Kidney (tissue), 14 donors: ENCODE results near the gene ITCH. TPM values are rescaled to one million over a fixed set of nuclear protein-coding genes. Genes with fewer than 3 reads are reported as not detected.
A peak's percentile ranks its signal among the peaks of the same experiment; 100 is the strongest.

Experiments used
- DNase-seq, 5 donors: peaks; one replicate each; pipeline ENCODE4 v3.0.0-alpha.2; 2013 to 2020
- FAIRE-seq: peaks from 2 replicates; lab custom pipeline; 2012; peaks lifted over from hg19 to GRCh38; lab: Jason Lieb, UNC
- H3K27ac ChIP-seq, 2 donors: one replicate each; pipeline ENCODE4 v1.7.0; 2013; ENCODE audit warnings: low read depth in 2 of 2, low read length in 2 of 2, inconsistent platforms in 1 of 2
- H3K27me3 ChIP-seq: one replicate; pipeline ENCODE4 v1.7.1; 2013; ENCODE audit warnings: low read length, inconsistent platforms; ENCODE audit not compliant: control insufficient read depth, insufficient read depth
- H3K36me3 ChIP-seq, 3 donors: one replicate each; pipeline versions ENCODE4 v1.7.0 to v1.7.1; 2013; ENCODE audit warnings: low read length in 3 of 3, control low read depth in 1 of 3, inconsistent platforms in 1 of 3; ENCODE audit not compliant: insufficient read depth in 3 of 3, control insufficient read depth in 2 of 3
- H3K4me1 ChIP-seq, 3 donors: one replicate each; pipeline versions ENCODE4 v1.7.0 to v1.7.1; 2013; ENCODE audit warnings: low read length in 3 of 3, inconsistent platforms in 1 of 3, low read depth in 1 of 3; ENCODE audit not compliant: control insufficient read depth in 2 of 3, insufficient read depth in 2 of 3
- H3K4me3 ChIP-seq, 3 donors: one replicate each; pipeline versions ENCODE4 v1.7.0 to v1.8.1; 2013; ENCODE audit warnings: low read length in 3 of 3, control low read depth in 1 of 3, inconsistent platforms in 1 of 3
- H3K9ac ChIP-seq, 3 donors: one replicate each; pipeline versions ENCODE4 v1.7.0 to v1.7.1; 2013; ENCODE audit warnings: low read length in 3 of 3, control low read depth in 1 of 3, inconsistent platforms in 1 of 3
- H3K9me3 ChIP-seq, 3 donors: one replicate each; pipeline versions ENCODE4 v1.7.0 to v1.7.1; 2013; ENCODE audit warnings: low read length in 3 of 3, control low read depth in 1 of 3, inconsistent platforms in 1 of 3; ENCODE audit not compliant: control insufficient read depth in 2 of 3, insufficient read depth in 1 of 3
- intact Hi-C: fragments of 100-400 bp; cut with DNase I; formaldehyde crosslinking; loops from one replicate; pipeline ENCODE4 v1.11.1; 2022
- polyA plus RNA-seq: library from polyadenylated mRNA; stranded (reverse); fragments of 350-450 nt; fragmentation: Illumina TruSeq; extraction: RNeasy Lipid Tissue Mini Kit (QIAGEN cat#74804); gene quantifications from one replicate; pipeline ENCODE4 v1.2.3, GENCODE V29; 2014; ENCODE audit warnings: low read depth, low replicate concordance; ENCODE audit not compliant: insufficient read depth
- total RNA-seq: library from RNA; stranded (reverse); fragmentation: NEBNext Ultra II Directional; extraction: Animal tissue kit (Norgen Biotek cat#: 25700); gene quantifications from one replicate; pipeline ENCODE4 v1.2.1, GENCODE V29; 2021
- TF ChIP-seq, protein P1 (sequence below): IDR thresholded peaks from 3 replicates; pipeline ENCODE4 v1.5.1; 2012; ENCODE audit warnings: mild to moderate bottlenecking, moderate library complexity, borderline replicate concordance; ENCODE audit not compliant: insufficient read depth; ENCODE audit errors: extremely low read depth
- donor health status: control.
- donor health status: control.
- donor health status: control.
- donor health status: control.
- donor health status: control.
- donor health status: DM: yes; HTN: yes; CAD: no.
- donor health status: Normal renal cell carcinoma (clear cell type).

Gene ITCH
- total and polyA plus RNA-seq, 2 donors from 2014 or later, result 10.1 to 63.1 TPM

- intact Hi-C loops, result no loop called here
- FAIRE-seq (no peak), DNase-seq (peak in 1 of 5 donors; percentile 57)
- no peaks in the 10 kb centered on the region for H3K4me1 ChIP-seq
- no peaks in the 10 kb centered on the region for H3K9me3 ChIP-seq
- TF ChIP-seq, protein P1, sequence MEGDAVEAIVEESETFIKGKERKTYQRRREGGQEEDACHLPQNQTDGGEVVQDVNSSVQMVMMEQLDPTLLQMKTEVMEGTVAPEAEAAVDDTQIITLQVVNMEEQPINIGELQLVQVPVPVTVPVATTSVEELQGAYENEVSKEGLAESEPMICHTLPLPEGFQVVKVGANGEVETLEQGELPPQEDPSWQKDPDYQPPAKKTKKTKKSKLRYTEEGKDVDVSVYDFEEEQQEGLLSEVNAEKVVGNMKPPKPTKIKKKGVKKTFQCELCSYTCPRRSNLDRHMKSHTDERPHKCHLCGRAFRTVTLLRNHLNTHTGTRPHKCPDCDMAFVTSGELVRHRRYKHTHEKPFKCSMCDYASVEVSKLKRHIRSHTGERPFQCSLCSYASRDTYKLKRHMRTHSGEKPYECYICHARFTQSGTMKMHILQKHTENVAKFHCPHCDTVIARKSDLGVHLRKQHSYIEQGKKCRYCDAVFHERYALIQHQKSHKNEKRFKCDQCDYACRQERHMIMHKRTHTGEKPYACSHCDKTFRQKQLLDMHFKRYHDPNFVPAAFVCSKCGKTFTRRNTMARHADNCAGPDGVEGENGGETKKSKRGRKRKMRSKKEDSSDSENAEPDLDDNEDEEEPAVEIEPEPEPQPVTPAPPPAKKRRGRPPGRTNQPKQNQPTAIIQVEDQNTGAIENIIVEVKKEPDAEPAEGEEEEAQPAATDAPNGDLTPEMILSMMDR, result no peak
- no peak overlapping the region for H3K27ac ChIP-seq
- no peaks in the 10 kb centered on the region for H3K27me3 ChIP-seq
- H3K9ac ChIP-seq, result peak overlapping the region in 1 of 3 donors; percentile 19
- no peaks in the 10 kb centered on the region for H3K36me3 ChIP-seq
- no peak overlapping the region for H3K4me3 ChIP-seq
Observed at GRCh38 chr20:34549929-34550305, 186.8 kb downstream of the ITCH start.

DNA sequence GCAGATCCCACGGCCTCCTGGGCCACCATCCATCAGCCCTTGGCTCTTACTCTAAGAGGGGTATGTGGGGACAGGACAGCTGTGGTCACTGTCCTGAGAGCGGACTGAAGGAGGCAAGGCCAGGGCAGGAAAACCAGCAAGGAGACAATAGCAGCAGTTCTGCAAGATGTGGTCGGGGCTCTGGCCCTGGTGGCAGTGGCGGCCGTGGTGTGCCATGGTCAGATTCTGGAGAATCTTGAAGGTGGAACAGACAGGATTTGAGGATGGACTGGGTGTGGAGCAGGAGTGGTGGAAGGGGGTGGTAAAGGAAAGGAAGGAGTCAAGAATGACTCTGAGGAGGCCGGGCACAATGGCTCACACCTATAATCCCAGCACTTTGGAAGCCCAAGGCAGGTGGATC lies 189.5 kb downstream of the ITCH start:
- TF ChIP-seq, protein P1, result no peak
- DNase-seq, result no peak
- Histone ChIP-seq H3K4me3 (no peak overlapping the region), H3K9ac (no peak overlapping the region), H3K36me3 (no peaks in the 10 kb centered on the region), H3K9me3 (no peaks in the 10 kb centered on the region), H3K27ac (no peak overlapping the region), H3K4me1 (no peaks in the 10 kb centered on the region), H3K27me3 (no peaks in the 10 kb centered on the region)
- intact Hi-C loops, result no loop called here
- no peak for FAIRE-seq

- H3K36me3 ChIP-seq, result no peaks in the 10 kb centered on the region
- DNase-seq (peak in 2 of 5 donors; percentile 46 to 56), FAIRE-seq (no peak)
- no peaks in the 10 kb centered on the region for H3K9me3 ChIP-seq
- no peak overlapping the region for H3K4me3 ChIP-seq
- TF ChIP-seq, protein P1, result no peak
- H3K4me1 ChIP-seq, result peaks cover 0 to 5% (median 0%) of the 10 kb centered on the region in 3 donors
- no peaks in the 10 kb centered on the region for H3K27me3 ChIP-seq
- no peak overlapping the region for H3K9ac ChIP-seq
- intact Hi-C loops, result no loop called here
- no peak overlapping the region for H3K27ac ChIP-seq
Observed at GRCh38 chr20:34553366-34553867, 190.3 kb downstream of the ITCH start.

GRCh38 chr20:34557936-34558319 lies 194.9 kb downstream of the ITCH start:
- TF ChIP-seq, protein P1, result no peak
- no peak for FAIRE-seq

More at GRCh38 chr20:34557936-34558319, 194.9 kb downstream of the ITCH start:
- H3K4me3 ChIP-seq, result peak overlapping the region; percentile 75 to 90 (median 86)
- H3K9me3 ChIP-seq, result no peaks in the 10 kb centered on the region
- H3K27me3 ChIP-seq, result no peaks in the 10 kb centered on the region
- peaks cover 0 to 5% (median 0%) of the 10 kb centered on the region in 3 donors for H3K4me1 ChIP-seq
- peak overlapping the region; percentile 74 to 86 for H3K27ac ChIP-seq
- intact Hi-C loops, result no loop called here
- no peaks in the 10 kb centered on the region for H3K36me3 ChIP-seq
- peak overlapping the region; percentile 77 to 99 (median 97) for H3K9ac ChIP-seq
- DNase-seq, result no peak
